Endothelial cell of umbilical vein (primary cell): ENCODE data around the gene TMEM132A. TPM values are rescaled to one million over a fixed set of nuclear protein-coding genes. Genes with fewer than 3 reads are reported as not detected.

ENCODE experiments used
- BruUV-seq: library from RNA; stranded (reverse); fragments of 400-500 nt; replicated peaks from 2 replicates; lab custom pipeline; 2021; lab: Mats Ljungman, UMichigan
- CTCF ChIA-PET: fragments of 300-600, 350-600 bp; sonication (Branson Sonifier 250); formaldehyde crosslinking; loops from one replicate; lab custom pipeline; 2021; ENCODE audit warnings: antibody characterized with exemption, inconsistent platforms; lab: Charles Lee
- POLR2A ChIA-PET: fragments of 300-600, 350-600 bp; sonication (Branson Sonifier 250); formaldehyde crosslinking; loops from one replicate; lab custom pipeline; 2021; ENCODE audit warnings: antibody characterized with exemption, inconsistent platforms; lab: Charles Lee
- DNase-seq: peaks from one replicate; pipeline ENCODE4 v3.0.0-alpha.2; 2011; ENCODE audit warnings: low read depth, low spot score
- FAIRE-seq: peaks from 2 replicates; lab custom pipeline; 2011; peaks lifted over from hg19 to GRCh38; lab: Jason Lieb, UNC
- H2AFZ ChIP-seq: 2 replicates; pipeline ENCODE4 v1.6.0; 2012; ENCODE audit warnings: low read depth, low read length, control low read depth, inconsistent platforms
- H3K27ac ChIP-seq: 2 replicates; pipeline ENCODE4 v1.5.1; 2011; ENCODE audit warnings: low read depth, mild to moderate bottlenecking, control low read depth, low read length, moderate library complexity; ENCODE audit not compliant: insufficient read depth
- H3K27me3 ChIP-seq, 2 experiments: 2 replicates each; pipeline versions ENCODE4 v1.6.0 to v1.6.1; 2011; ENCODE audit warnings: low read length in 2 of 2, mixed read lengths in 1 of 2; ENCODE audit not compliant: control insufficient read depth in 2 of 2, insufficient read depth in 2 of 2
- H3K36me3 ChIP-seq, 2 experiments: 2 replicates in 1 of 2; 3 replicates in 1 of 2; pipeline ENCODE4 v1.5.1; 2011; ENCODE audit warnings: low read length in 2 of 2, mild to moderate bottlenecking in 1 of 2, moderate library complexity in 1 of 2; ENCODE audit not compliant: control insufficient read depth in 2 of 2, insufficient read depth in 2 of 2; ENCODE audit errors: extremely low read depth in 1 of 2
- H3K4me1 ChIP-seq: 3 replicates; pipeline ENCODE4 v1.5.1; 2011; ENCODE audit warnings: mild to moderate bottlenecking, low read length; ENCODE audit not compliant: control insufficient read depth, insufficient read depth; ENCODE audit errors: extremely low read depth
- H3K4me2 ChIP-seq: 2 replicates; pipeline ENCODE4 v1.6.1; 2011; ENCODE audit warnings: low read length, control low read depth, mixed read lengths; ENCODE audit not compliant: insufficient read depth
- H3K4me3 ChIP-seq, 3 experiments: fragments of 200-600 bp in 1 of 3; sonication (generic), shearing (Covaris generic) in 1 of 3; replicated peaks in 1 of 3; 2 replicates each; pipeline ENCODE4 v1.5.1; 2011 to 2016; ENCODE audit warnings: control low read depth in 3 of 3, low read length in 3 of 3, mild to moderate bottlenecking in 2 of 3, inconsistent platforms in 1 of 3, low read depth in 1 of 3, moderate library complexity in 1 of 3; ENCODE audit not compliant: insufficient read depth in 1 of 3
- H3K79me2 ChIP-seq: 2 replicates; pipeline ENCODE4 v1.6.0; 2012; ENCODE audit warnings: low read length, inconsistent platforms; ENCODE audit not compliant: control insufficient read depth, insufficient read depth
- H3K9ac ChIP-seq: replicated peaks from 2 replicates; pipeline ENCODE3; 2011; ENCODE audit warnings: low read length, control low read depth; ENCODE audit not compliant: insufficient read depth; ENCODE audit errors: extremely low read depth
- H3K9me1 ChIP-seq: replicated peaks from 3 replicates; pipeline ENCODE4 v1.6.0; 2011; ENCODE audit warnings: mild to moderate bottlenecking, low read length; ENCODE audit not compliant: control insufficient read depth, insufficient read depth; ENCODE audit errors: extremely low read depth
- H3K9me3 ChIP-seq: replicated peaks from 2 replicates; pipeline ENCODE4 v1.5.1; 2012; ENCODE audit warnings: low read length, inconsistent platforms; ENCODE audit not compliant: control insufficient read depth, insufficient read depth
- H4K20me1 ChIP-seq: replicated peaks from 2 replicates; pipeline ENCODE3; 2011; ENCODE audit warnings: mild to moderate bottlenecking, low read length; ENCODE audit not compliant: control insufficient read depth, insufficient read depth; ENCODE audit errors: extremely low read depth
- EZH2 ChIP-seq: IDR thresholded peaks from 2 replicates; pipeline ENCODE4 v1.6.1; 2012; ENCODE audit warnings: borderline replicate concordance, low read depth, mild to moderate bottlenecking, moderate library complexity, low read length, inconsistent platforms; ENCODE audit not compliant: severe bottlenecking
- FOS ChIP-seq: IDR thresholded peaks from 2 replicates; pipeline ENCODE4 v1.6.1; 2011; ENCODE audit warnings: mild to moderate bottlenecking, low read length, moderate library complexity, borderline replicate concordance; ENCODE audit not compliant: insufficient read depth
- GATA2 ChIP-seq: IDR thresholded peaks from 2 replicates; pipeline ENCODE4 v1.7.0; 2011; ENCODE audit warnings: low read depth, mild to moderate bottlenecking, moderate library complexity, mixed read lengths, low read length; ENCODE audit not compliant: insufficient read length, insufficient read depth
- MYC ChIP-seq: IDR thresholded peaks from one replicate; pipeline ENCODE4 v1.6.1; 2011; ENCODE audit warnings: mild to moderate bottlenecking, low read depth, low read length
- dilution Hi-C: fragments of 300-500 bp; cut with MboI; formaldehyde crosslinking; loops from one replicate; pipeline ENCODE4 v1.15.0; 2019; ENCODE audit warnings: low sequenced_read_pairs; ENCODE audit not compliant: extremely low pct_ligation_motif_present
- intact Hi-C: fragments of 100-400 bp; cut with micrococcal nuclease; formaldehyde crosslinking; loops from one replicate; pipeline ENCODE4 v1.10.0; 2022
- polyA plus RNA-seq, 4 experiments: library from polyadenylated mRNA; depleted of rRNA in 3 of 4; stranded (reverse) in 3 of 4; unstranded in 1 of 4; fragments of >200 nt; gene quantifications; 2 replicates each; pipeline versions ENCODE4 v1.2.1 to v1.2.3, GENCODE V29; 2011 to 2012; ENCODE audit warnings: missing spikeins in 1 of 4
- total RNA-seq: library from RNA; stranded (reverse); gene quantifications from 2 replicates; pipeline ENCODE4 v1.2.3, GENCODE V29; 2021

TMEM132A gene
- total and polyA plus RNA-seq, 2 donors (not counting 3 experiments of a cell fraction or from before 2014, with no cell fraction given), result 74.3 to 106 TPM

DNA sequence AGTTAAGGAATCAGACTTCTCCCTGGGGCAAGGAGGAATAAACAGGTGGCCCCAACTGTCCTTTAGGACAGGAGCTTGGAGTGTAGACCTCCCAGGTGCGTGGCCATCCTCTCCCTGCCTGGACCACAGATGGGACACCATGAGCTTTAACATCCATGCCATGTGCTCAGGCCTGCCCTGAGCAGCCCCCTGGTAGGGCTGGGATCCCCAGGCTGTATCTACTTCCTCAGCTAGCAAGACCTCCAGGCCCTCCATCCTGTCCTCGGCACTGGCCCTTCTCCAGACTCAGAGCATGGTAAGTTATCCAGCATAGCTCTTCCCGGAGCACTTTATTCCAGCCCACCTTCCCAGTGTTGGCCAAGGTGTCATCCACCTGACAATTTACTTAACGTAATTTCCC lies 53.0 kb downstream of the TMEM132A start:
- Histone ChIP-seq H3K4me1 (no peaks in the 10 kb centered on the region), H3K4me2 (no peak overlapping the region), H4K20me1 (no peaks in the 10 kb centered on the region), H3K36me3 (no peaks in the 10 kb centered on the region), H3K9me3 (no peaks in the 10 kb centered on the region), H3K9ac (no peak overlapping the region), H3K27me3 (peaks cover 0 to 3% of the 10 kb centered on the region in 2 experiments), H3K9me1 (no peaks in the 10 kb centered on the region), H3K4me3 (no peak overlapping the region), H2AFZ (no peak overlapping the region), H3K79me2 (no peaks in the 10 kb centered on the region), H3K27ac (no peak overlapping the region)
- dilution Hi-C loops, result no loop called here
- no peak for TF ChIP-seq GATA2
- no peak for TF ChIP-seq EZH2
- TF ChIP-seq MYC, result no peak
- CTCF ChIA-PET, result no interaction called here
- no TSS peak for BruUV-seq
- intact Hi-C loops, result no loop called here
- no peak for DNase-seq
- no peak for FAIRE-seq
- POLR2A ChIA-PET, result no interaction called here

DNA sequence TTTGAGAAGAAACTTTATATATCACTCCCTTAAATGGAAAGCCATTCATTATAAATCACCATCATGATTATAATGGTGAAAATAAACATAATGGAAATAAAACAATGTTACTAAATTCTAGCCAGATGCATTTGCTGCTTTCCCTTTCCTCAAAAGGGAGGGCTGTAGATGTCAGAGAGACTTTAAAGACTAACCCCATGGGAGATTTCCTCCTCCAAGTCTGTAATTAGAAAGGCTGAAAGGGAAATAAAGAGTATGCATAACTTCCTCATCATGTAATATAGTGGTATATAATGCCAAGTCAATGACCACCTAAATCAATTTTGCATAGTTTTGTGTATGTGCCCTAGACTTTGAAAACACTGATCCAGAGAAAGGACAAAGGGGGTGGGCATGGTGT lies 53.6 kb downstream of the TMEM132A start:
- intact Hi-C loops, result no loop called here
- H3K9me3 ChIP-seq, result no peaks in the 10 kb centered on the region
- no peaks in the 10 kb centered on the region for H3K79me2 ChIP-seq
- FAIRE-seq (no peak), DNase-seq (no peak)
- no peaks in the 10 kb centered on the region for H3K36me3 ChIP-seq
- no peaks in the 10 kb centered on the region for H3K4me1 ChIP-seq
- H3K27me3 ChIP-seq, result peaks cover 0 to 2% of the 10 kb centered on the region in 2 experiments
- CTCF ChIA-PET, result no interaction called here
- no peak overlapping the region for H3K4me3 ChIP-seq
- POLR2A ChIA-PET, result no interaction called here
- no peak overlapping the region for H3K9ac ChIP-seq
- no peaks in the 10 kb centered on the region for H3K9me1 ChIP-seq
- H4K20me1 ChIP-seq, result no peaks in the 10 kb centered on the region
- BruUV-seq, result no TSS peak
- no peak for TF ChIP-seq MYC
- TF ChIP-seq FOS, result no peak
- TF ChIP-seq GATA2, result no peak
- no peak overlapping the region for H2AFZ ChIP-seq
- dilution Hi-C loops, result no loop called here
- no peak overlapping the region for H3K4me2 ChIP-seq
- no peak overlapping the region for H3K27ac ChIP-seq
